Hepatocyte (in vitro differentiated cells): ENCODE measurements around the gene APBA2. TPM values are rescaled to one million over a fixed set of nuclear protein-coding genes. Genes with fewer than 3 reads are reported as not detected.

Experiments used
- DNase-seq: peaks from one replicate; pipeline ENCODE4 v3.0.0-alpha.2; 2016; ENCODE audit warnings: low spot score
- H2AFZ ChIP-seq: fragments of 200-600 bp; sonication (generic); 2 replicates; pipeline ENCODE4 v1.6.0; 2016; ENCODE audit warnings: antibody characterized with exemption, mild to moderate bottlenecking
- H3K27ac ChIP-seq: fragments of 200-600 bp; sonication (generic); 2 replicates; pipeline ENCODE4 v1.5.1; 2016; ENCODE audit warnings: mild to moderate bottlenecking
- H3K27me3 ChIP-seq: fragments of 200-600 bp; sonication (generic); 2 replicates; pipeline ENCODE4 v1.6.1; 2016
- H3K36me3 ChIP-seq: fragments of 200-600 bp; sonication (generic); replicated peaks from 2 replicates; pipeline ENCODE4 v1.5.1; 2016; ENCODE audit warnings: low read depth; ENCODE audit not compliant: insufficient read depth
- H3K4me1 ChIP-seq: fragments of 200-600 bp; sonication (generic); 2 replicates; pipeline ENCODE4 v1.5.1; 2016; ENCODE audit warnings: mild to moderate bottlenecking, moderate library complexity; ENCODE audit not compliant: insufficient read depth
- H3K4me2 ChIP-seq: fragments of 200-600 bp; sonication (generic); 2 replicates; pipeline ENCODE4 v1.6.0; 2016
- H3K4me3 ChIP-seq: fragments of 200-600 bp; sonication (generic); 2 replicates; pipeline ENCODE4 v1.5.1; 2016; ENCODE audit warnings: mild to moderate bottlenecking
- H3K79me2 ChIP-seq: fragments of 200-600 bp; sonication (generic); 2 replicates; pipeline ENCODE4 v1.6.0; 2017; ENCODE audit warnings: mild to moderate bottlenecking
- H3K9me2 ChIP-seq: fragments of 200-600 bp; sonication (generic); replicated peaks from 2 replicates; pipeline ENCODE4 v1.6.0; 2017; ENCODE audit warnings: mild to moderate bottlenecking; ENCODE audit not compliant: insufficient read depth
- H3K9me3 ChIP-seq: fragments of 200-600 bp; sonication (generic); 2 replicates; pipeline ENCODE4 v1.5.1; 2016; ENCODE audit warnings: low read depth, mild to moderate bottlenecking
- H4K20me1 ChIP-seq: fragments of 200-600 bp; sonication (generic); 2 replicates; pipeline ENCODE4 v1.6.0; 2016; ENCODE audit warnings: mild to moderate bottlenecking; ENCODE audit not compliant: insufficient read depth, poor library complexity, severe bottlenecking
- EZH2 ChIP-seq: fragments of 200-600 bp; sonication (generic); IDR thresholded peaks from 2 replicates; pipeline ENCODE4 v1.6.1; 2016; ENCODE audit warnings: antibody characterized with exemption, mild to moderate bottlenecking, borderline replicate concordance
- EZH2phosphoT487 ChIP-seq: fragments of 200-600 bp; sonication (generic); IDR thresholded peaks from one replicate; pipeline ENCODE4 v1.6.1; 2018; ENCODE audit warnings: antibody characterized with exemption, mild to moderate bottlenecking, low read depth, moderate library complexity; ENCODE audit not compliant: unreplicated experiment, severe bottlenecking
- WGBS: methylation state at CpG from one replicate; pipeline ENCODE4 v1.1.6; 2016; ENCODE audit warnings: low lambda C conversion rate; ENCODE audit errors: missing lambda C conversion rate; 5-methylcytosine and 5-hydroxymethylcytosine counted together
- polyA plus RNA-seq: library from polyadenylated mRNA; unstranded; fragments of >200 nt; fragmentation: Nextera tagmentation; extraction: Ambion mirVana; gene quantifications from 2 replicates; pipeline ENCODE4 v1.2.1, GENCODE V29; 2016
- total RNA-seq: library from RNA; depleted of rRNA; stranded (reverse); fragments of >200 nt; gene quantifications from 2 replicates; pipeline ENCODE4 v1.2.3, GENCODE V29; 2014
- TF ChIP-seq, protein P1 (sequence below): fragments of 200-600 bp; sonication (generic); IDR thresholded peaks from 2 replicates; pipeline ENCODE4 v1.5.1; 2016; ENCODE audit warnings: antibody characterized with exemption, mild to moderate bottlenecking; ENCODE audit not compliant: poor library complexity

APBA2 gene
- total and polyA plus RNA-seq, 2 experiments from 2014 or later: 8.4 to 10.1 TPM

DNA sequence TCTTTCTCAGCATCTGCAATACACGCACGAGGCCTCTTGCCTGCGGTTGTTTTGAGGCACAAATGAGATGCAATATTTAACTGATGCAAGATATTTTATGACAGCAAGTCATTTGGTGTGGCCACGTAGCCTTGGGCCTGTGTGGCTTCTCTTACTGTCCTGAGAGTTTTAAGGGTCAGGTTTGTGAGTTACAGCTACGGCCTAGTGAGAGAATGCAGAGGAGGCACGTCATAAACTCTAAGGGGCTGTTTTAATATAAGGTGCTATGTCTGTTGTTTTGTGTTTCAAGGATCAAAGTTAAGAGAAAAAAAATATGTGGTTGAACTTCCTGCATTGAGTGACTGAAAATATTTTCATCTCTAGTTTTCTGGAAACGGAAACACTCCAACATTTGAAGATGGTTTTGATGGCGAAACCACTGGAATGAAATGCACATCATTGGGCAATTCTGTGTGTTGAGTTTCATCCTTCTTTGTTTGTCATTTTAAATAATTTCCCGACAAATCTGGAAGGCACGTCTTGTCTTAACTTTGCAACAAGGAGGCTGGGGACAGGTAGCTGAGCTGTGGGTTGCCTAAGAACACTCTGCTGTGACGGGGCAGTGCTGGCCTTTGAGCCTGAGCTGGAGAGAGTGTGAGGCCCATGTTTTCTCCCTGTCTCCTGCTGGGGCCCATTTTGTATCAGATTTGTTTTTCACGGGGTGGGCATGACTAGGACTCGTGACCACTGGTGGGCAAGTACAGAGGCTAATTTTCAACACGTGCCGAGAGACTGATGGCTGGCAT lies 5.1 kb downstream of the APBA2 start:
- no peak overlapping the region for H3K4me3 ChIP-seq
- no peak overlapping the region for H2AFZ ChIP-seq
- no peaks in the 10 kb centered on the region for H3K9me2 ChIP-seq
- H3K4me2 ChIP-seq: no peak overlapping the region
- H3K36me3 ChIP-seq: no peaks in the 10 kb centered on the region
- no peak overlapping the region for H3K27ac ChIP-seq
- TF ChIP-seq, protein P1, sequence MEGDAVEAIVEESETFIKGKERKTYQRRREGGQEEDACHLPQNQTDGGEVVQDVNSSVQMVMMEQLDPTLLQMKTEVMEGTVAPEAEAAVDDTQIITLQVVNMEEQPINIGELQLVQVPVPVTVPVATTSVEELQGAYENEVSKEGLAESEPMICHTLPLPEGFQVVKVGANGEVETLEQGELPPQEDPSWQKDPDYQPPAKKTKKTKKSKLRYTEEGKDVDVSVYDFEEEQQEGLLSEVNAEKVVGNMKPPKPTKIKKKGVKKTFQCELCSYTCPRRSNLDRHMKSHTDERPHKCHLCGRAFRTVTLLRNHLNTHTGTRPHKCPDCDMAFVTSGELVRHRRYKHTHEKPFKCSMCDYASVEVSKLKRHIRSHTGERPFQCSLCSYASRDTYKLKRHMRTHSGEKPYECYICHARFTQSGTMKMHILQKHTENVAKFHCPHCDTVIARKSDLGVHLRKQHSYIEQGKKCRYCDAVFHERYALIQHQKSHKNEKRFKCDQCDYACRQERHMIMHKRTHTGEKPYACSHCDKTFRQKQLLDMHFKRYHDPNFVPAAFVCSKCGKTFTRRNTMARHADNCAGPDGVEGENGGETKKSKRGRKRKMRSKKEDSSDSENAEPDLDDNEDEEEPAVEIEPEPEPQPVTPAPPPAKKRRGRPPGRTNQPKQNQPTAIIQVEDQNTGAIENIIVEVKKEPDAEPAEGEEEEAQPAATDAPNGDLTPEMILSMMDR: no peak
- TF ChIP-seq EZH2phosphoT487 (no peak), EZH2 (no peak)
- no peaks in the 10 kb centered on the region for H3K9me3 ChIP-seq
- H3K4me1 ChIP-seq: no peaks in the 10 kb centered on the region
- DNase-seq: no peak
- H4K20me1 ChIP-seq: no peaks in the 10 kb centered on the region
- WGBS: 86% methylated on average over 15 of the region's 15 CpGs
- peaks cover 9% of the 10 kb centered on the region for H3K27me3 ChIP-seq
- peaks cover 3% of the 10 kb centered on the region for H3K79me2 ChIP-seq

DNA sequence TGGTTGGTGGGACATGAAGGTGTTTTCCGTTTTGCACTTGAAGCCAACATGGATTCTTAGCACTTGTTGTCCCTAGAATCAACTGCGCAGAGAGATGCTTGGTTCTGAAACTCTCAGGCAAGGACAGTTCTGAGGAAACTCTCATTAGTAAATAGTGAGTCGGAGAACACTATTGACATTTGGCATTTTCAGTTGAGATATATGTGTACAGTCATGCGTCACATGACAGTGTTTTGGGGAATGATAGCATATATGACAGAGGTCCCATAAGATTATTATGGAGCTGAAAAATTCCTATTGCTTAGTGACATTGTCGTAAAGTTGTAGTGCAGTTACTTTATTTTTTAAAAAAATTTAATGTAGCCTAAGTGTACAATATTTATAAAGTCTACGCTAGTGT lies 5.8 kb downstream of the APBA2 start:
- Histone ChIP-seq H3K36me3 (no peaks in the 10 kb centered on the region), H3K4me3 (no peak overlapping the region), H3K79me2 (peaks cover 2% of the 10 kb centered on the region), H3K27me3 (peaks cover 9% of the 10 kb centered on the region), H3K4me2 (no peak overlapping the region), H3K4me1 (no peaks in the 10 kb centered on the region), H4K20me1 (no peaks in the 10 kb centered on the region), H2AFZ (no peak overlapping the region), H3K9me2 (no peaks in the 10 kb centered on the region), H3K9me3 (no peaks in the 10 kb centered on the region), H3K27ac (no peak overlapping the region)
- 88% methylated on average over 6 of the region's 6 CpGs for WGBS
- DNase-seq: no peak
- TF ChIP-seq EZH2 (no peak), EZH2phosphoT487 (no peak)
- TF ChIP-seq, protein P1: no peak

DNA sequence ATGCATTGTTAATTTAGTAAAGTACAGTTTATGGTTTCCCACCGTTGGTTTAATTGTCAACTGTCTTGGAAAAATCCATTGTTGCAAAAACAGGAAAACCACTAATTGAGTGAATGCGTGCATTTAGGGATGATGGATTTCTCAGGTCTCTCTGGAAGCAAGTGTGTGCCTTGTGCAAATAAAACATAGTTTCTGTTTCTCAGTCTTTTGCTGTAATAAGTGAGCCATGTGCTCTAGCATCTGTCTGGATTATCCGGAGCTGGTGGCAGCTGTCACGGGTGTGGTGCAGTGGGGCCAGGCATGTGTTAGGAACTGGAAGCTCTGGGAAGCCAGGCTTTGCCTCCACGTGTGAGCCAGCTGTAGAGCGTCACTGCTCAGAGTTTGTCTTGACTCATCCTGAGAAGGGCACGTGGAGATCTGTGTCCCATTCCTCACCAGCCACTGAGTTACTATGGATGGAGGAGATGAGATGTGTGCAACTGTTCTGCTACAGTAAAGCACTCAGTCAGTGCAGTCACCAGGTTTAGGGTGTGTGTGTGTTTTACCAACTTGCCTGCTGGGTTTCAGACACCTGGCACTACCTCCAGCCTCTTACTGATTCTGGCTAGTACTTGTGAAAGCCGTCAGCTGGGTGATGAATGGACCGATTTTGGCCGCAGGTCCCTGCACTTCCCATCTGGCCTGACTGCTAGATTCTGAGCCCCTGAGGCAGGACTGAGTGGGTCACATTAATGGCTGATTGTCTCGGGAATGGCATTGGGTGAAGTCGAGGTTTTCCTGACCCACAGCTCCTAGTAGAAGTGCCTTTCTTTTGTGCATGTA lies 7.2 kb downstream of the APBA2 start:
- Histone ChIP-seq H3K27ac (no peak overlapping the region), H4K20me1 (no peaks in the 10 kb centered on the region), H3K4me1 (no peaks in the 10 kb centered on the region), H2AFZ (no peak overlapping the region), H3K9me3 (no peaks in the 10 kb centered on the region), H3K4me3 (no peak overlapping the region), H3K4me2 (no peak overlapping the region), H3K9me2 (no peaks in the 10 kb centered on the region), H3K27me3 (no peaks in the 10 kb centered on the region), H3K79me2 (no peaks in the 10 kb centered on the region), H3K36me3 (no peaks in the 10 kb centered on the region)
- no peak for DNase-seq
- WGBS: 68% methylated on average over 12 of the region's 12 CpGs
- no peak for TF ChIP-seq EZH2
- no peak for TF ChIP-seq EZH2phosphoT487
- TF ChIP-seq, protein P1: no peak
